ENCODE measurements around the gene MNT. TPM values are rescaled to one million over a fixed set of nuclear protein-coding genes. Genes with fewer than 3 reads are reported as not detected.

The MNT gene
- total and polyA plus RNA-seq, 2 of the 8 experiments (the other 6 are each of a cell fraction or from before 2014, with no cell fraction given) = 5.0 to 17.3 TPM

- Histone ChIP-seq H2BK5ac (ENCODE audit: low read depth, low read length) (no peak overlapping the region), H4K8ac (ENCODE audit: extremely low read depth, insufficient read depth, low read length) (no peak overlapping the region), H3K9me3 (ENCODE audit: insufficient read depth in 2 of 2, low read depth in 1 of 2, low read length in 1 of 2) (peaks cover 0 to 8% of the 10 kb centered on the region in 2 experiments; a peak in 1 of 4 replicates), H3K27ac (ENCODE audit: low read depth, low read length) (no peak overlapping the region), H3K14ac (ENCODE audit: insufficient read length) (no peak overlapping the region), H3K4ac (replicated peaks; ENCODE audit: insufficient read length, low read depth, low read length) (no peak overlapping the region), H3K18ac (ENCODE audit: extremely low read depth, low read length) (no peak overlapping the region), H2AFZ (ENCODE audit: low read length) (no peak overlapping the region), H3K27me3 (replicated peaks in 1 of 4; ENCODE audit: control insufficient read depth in 3 of 4, extremely low read depth in 1 of 4, insufficient read depth in 3 of 4, low read length in 3 of 4) (no peaks in the 10 kb centered on the region), H2BK12ac (ENCODE audit: low read depth, low read length) (no peak overlapping the region), H2BK120ac (replicated peaks; ENCODE audit: low read depth, low read length) (no peak overlapping the region), H3K23me2 (ENCODE audit: low read depth, low read length) (no peaks in the 10 kb centered on the region), H3K4me3 (ENCODE audit: extremely low read depth in 1 of 4, insufficient read depth in 2 of 4, low read depth in 3 of 4, low read length in 4 of 4) (no peak overlapping the region), H3K56ac (replicated peaks; ENCODE audit: insufficient read length, low read depth, low read length) (no peak overlapping the region), H4K5ac (ENCODE audit: insufficient read length, low read depth, low read length) (no peak overlapping the region), H3K4me1 (replicated peaks in 1 of 4; ENCODE audit: control insufficient read depth in 3 of 4, insufficient read depth in 4 of 4, low read length in 3 of 4) (no peaks in the 10 kb centered on the region), H3K79me1 (ENCODE audit: low read depth, low read length) (no peaks in the 10 kb centered on the region), H3K36me3 (ENCODE audit: control insufficient read depth in 2 of 4, insufficient read depth in 4 of 4, low read length in 3 of 4) (peaks cover 0 to 13% (median 7%) of the 10 kb centered on the region in 4 experiments; a peak in 6 of 8 replicates), H2BK20ac (ENCODE audit: low read length) (no peak overlapping the region), H2BK15ac (ENCODE audit: low read length) (no peak overlapping the region), H4K91ac (replicated peaks; ENCODE audit: insufficient read length, low read length) (no peak overlapping the region), H3K4me2 (ENCODE audit: insufficient read depth in 1 of 2, low read depth in 2 of 2, low read length in 2 of 2) (no peak overlapping the region), H3K79me2 (ENCODE audit: control insufficient read depth in 1 of 2, insufficient read depth in 2 of 2, low read length in 2 of 2) (peaks cover 0 to 6% of the 10 kb centered on the region in 2 experiments; a peak in 1 of 4 replicates), H3K23ac (ENCODE audit: insufficient read length) (no peak overlapping the region), H2AK5ac (ENCODE audit: low read depth, low read length) (no peak overlapping the region), H4K20me1 (replicated peaks in 1 of 2; ENCODE audit: control insufficient read depth in 1 of 2, insufficient read depth in 2 of 2, low read length in 2 of 2) (peaks cover 0 to 2% of the 10 kb centered on the region in 2 experiments), H3K9ac (replicated peaks in 1 of 4; ENCODE audit: extremely low read depth in 1 of 4, low read depth in 3 of 4, low read length in 3 of 4) (no peak overlapping the region)
- CTCF ChIA-PET (ENCODE audit: partially characterized antibody) = interaction anchor here (0.6 kb wide), 1 partner anchor 19 kb away, joined by 3 read pairs; no protein-coding TSS in a partner anchor
- DNase-seq (ENCODE audit: low read depth in 1 of 2, low spot score in 2 of 2) = no peak
- no peak for FAIRE-seq
- POLR2A ChIA-PET (ENCODE audit: partially characterized antibody) = no interaction called here
- TF ChIP-seq EGR1 (IDR thresholded peaks at IDR 0.05; ENCODE audit: borderline replicate concordance, low read depth, low read length) = no peak
- no peak for TF ChIP-seq ZNF274 (IDR thresholded peaks at IDR 0.05; ENCODE audit: borderline replicate concordance, extremely low read depth, low read length)
- WGBS, 2 experiments (ENCODE audit: extremely low coverage in 1 of 2, insufficient coverage in 1 of 2, insufficient read length in 1 of 2, insufficient replicate concordance in 2 of 2, low coverage in 1 of 2, low lambda C conversion rate in 2 of 2, missing lambda C conversion rate in 1 of 2) = 98% methylated on average over 6 of the region's 8 CpGs; no CpG with 5 or more reads in 1 of the 2 experiments
Measured at GRCh38 chr17:2444382-2444781, 43.5 kb upstream of the MNT start.
